ENCODE data around the gene CCDC190.

Gene CCDC190

DNA sequence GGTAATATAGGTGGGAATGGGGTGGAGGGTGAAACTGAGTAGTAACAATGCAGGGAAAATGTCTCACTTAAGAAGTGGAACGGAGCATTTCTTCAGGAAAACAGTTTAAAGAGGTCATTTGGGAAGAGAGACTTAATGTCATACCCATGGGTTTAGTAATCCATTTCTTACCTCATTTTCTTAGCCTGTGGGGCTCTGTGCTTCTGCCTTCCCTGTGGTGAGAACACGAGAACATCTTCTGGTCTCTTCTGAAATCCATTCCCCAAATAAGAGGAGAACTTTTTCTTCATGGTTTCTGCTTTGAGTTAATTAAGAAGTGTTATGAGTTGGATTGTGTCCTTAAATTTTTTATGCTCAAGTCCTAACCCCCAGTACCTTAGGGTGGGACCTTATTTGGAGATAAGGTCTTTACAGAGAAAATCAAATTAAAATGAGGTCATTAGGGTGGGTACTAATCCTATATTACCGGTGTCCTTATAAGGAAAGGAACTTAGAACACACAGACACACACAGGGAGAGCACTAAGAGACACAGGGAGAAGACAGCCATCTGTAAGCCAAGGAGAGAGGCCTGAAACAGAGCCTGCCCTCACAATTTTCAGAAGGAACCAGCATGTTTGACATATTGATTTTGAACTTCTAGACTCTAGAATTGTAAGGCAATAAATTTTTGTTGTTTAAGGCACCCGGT, 5.4 kb downstream of the CCDC190 start:
- peak overlapping the region; percentile 90 for H3K27ac ChIP-seq (ENCODE audit: low read length, poor library complexity, severe bottlenecking)
- no peak overlapping the region for H2BK120ac ChIP-seq (ENCODE audit: low read depth, low read length)
- no peak overlapping the region for H2BK15ac ChIP-seq (ENCODE audit: low read depth, poor library complexity, severe bottlenecking)
- peak overlapping the region; percentile 81 for H2BK5ac ChIP-seq (ENCODE audit: low read depth, low read length, poor library complexity, severe bottlenecking)
- WGBS = 91% methylated on average over 3 of the region's 4 CpGs
- no peak for DNase-seq
- no peak overlapping the region for H4K91ac ChIP-seq (ENCODE audit: low read length)
- no peak overlapping the region for H2BK12ac ChIP-seq (ENCODE audit: low read length in 2 of 2)
- H3K18ac ChIP-seq (ENCODE audit: low read depth in 1 of 2, low read length in 2 of 2) = no peak overlapping the region
- no peaks in the 10 kb centered on the region for H3K36me3 ChIP-seq (ENCODE audit: control insufficient read depth in 1 of 2, insufficient read depth in 2 of 2, low read depth in 1 of 2, low read length in 2 of 2)
- H2AFZ ChIP-seq (ENCODE audit: low read depth, low read length) = no peak overlapping the region
- peak overlapping the region; percentile 54 for H2AK5ac ChIP-seq (ENCODE audit: low read length, severe bottlenecking)
- H3K9me3 ChIP-seq (ENCODE audit: control insufficient read depth, low read length) = no peaks in the 10 kb centered on the region
- H3K14ac ChIP-seq (ENCODE audit: low read length in 2 of 2) = no peak overlapping the region
- H3K4me1 ChIP-seq (ENCODE audit: control insufficient read depth, insufficient read depth, low read depth, low read length) = peaks cover 4% of the 10 kb centered on the region
- no peaks in the 10 kb centered on the region for H3K27me3 ChIP-seq (ENCODE audit: control insufficient read depth in 1 of 2, insufficient read depth in 1 of 2, low read length in 2 of 2)
- peak overlapping the region; percentile 52 for H3K9ac ChIP-seq (ENCODE audit: low read length)
- H4K8ac ChIP-seq (ENCODE audit: low read length) = no peak overlapping the region
- no peak overlapping the region for H3K4me3 ChIP-seq (ENCODE audit: insufficient read depth in 1 of 2, low read depth in 1 of 2, low read length in 2 of 2)
- H3K79me1 ChIP-seq (replicated peaks; ENCODE audit: low read length, poor library complexity, severe bottlenecking) = no peaks in the 10 kb centered on the region
- H3K4ac ChIP-seq (ENCODE audit: low read depth in 1 of 2, low read length in 2 of 2) = no peak overlapping the region
- H3K4me2 ChIP-seq (ENCODE audit: low read length, poor library complexity, severe bottlenecking) = no peak overlapping the region
- H3K23ac ChIP-seq (ENCODE audit: low read length in 2 of 2) = no peak overlapping the region

DNA sequence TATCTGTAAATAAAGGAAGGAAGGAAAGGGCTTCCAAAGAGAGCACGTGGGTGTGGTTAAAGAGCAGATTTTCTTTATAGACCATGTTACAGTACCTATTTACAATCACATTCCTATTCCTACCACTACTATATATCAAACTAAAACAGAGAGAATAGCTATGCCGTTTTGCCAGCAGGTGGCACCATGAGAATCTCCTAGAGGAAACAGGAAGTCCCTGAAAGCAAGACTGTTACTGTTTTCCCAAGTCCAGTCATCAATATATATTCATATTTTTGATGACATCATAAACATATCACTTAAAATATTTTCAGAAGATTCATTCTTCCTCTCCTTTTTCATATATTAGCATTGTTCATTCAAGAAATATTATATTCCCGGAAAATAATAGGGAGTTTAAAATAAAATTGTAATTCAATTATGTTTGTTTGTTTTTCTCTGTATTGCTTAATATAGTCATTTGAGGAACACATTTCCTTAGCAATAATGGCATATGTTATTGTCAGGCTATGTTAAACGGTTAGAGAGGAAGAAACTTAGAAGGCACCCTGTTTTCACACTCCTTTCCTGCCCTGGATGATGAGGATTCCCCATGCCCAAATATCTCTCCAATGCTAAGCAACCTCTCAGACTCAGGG, 6.6 kb downstream of the CCDC190 start:
- Histone ChIP-seq H2AFZ (ENCODE audit: low read depth, low read length) (no peak overlapping the region), H3K27me3 (ENCODE audit: control insufficient read depth in 1 of 2, insufficient read depth in 1 of 2, low read length in 2 of 2) (no peaks in the 10 kb centered on the region), H2AK5ac (ENCODE audit: low read length, severe bottlenecking) (no peak overlapping the region), H3K79me1 (replicated peaks; ENCODE audit: low read length, poor library complexity, severe bottlenecking) (no peaks in the 10 kb centered on the region), H3K4me3 (ENCODE audit: insufficient read depth in 1 of 2, low read depth in 1 of 2, low read length in 2 of 2) (no peak overlapping the region), H3K23ac (ENCODE audit: low read length in 2 of 2) (no peak overlapping the region), H3K18ac (ENCODE audit: low read depth in 1 of 2, low read length in 2 of 2) (no peak overlapping the region), H3K36me3 (ENCODE audit: control insufficient read depth in 1 of 2, insufficient read depth in 2 of 2, low read depth in 1 of 2, low read length in 2 of 2) (no peaks in the 10 kb centered on the region), H3K27ac (ENCODE audit: low read length, poor library complexity, severe bottlenecking) (no peak overlapping the region), H3K4ac (ENCODE audit: low read depth in 1 of 2, low read length in 2 of 2) (no peak overlapping the region), H2BK120ac (ENCODE audit: low read depth, low read length) (no peak overlapping the region), H3K9me3 (ENCODE audit: control insufficient read depth, low read length) (no peaks in the 10 kb centered on the region), H3K14ac (ENCODE audit: low read length in 2 of 2) (no peak overlapping the region), H4K91ac (ENCODE audit: low read length) (no peak overlapping the region), H2BK5ac (ENCODE audit: low read depth, low read length, poor library complexity, severe bottlenecking) (no peak overlapping the region), H2BK15ac (ENCODE audit: low read depth, poor library complexity, severe bottlenecking) (no peak overlapping the region), H2BK12ac (ENCODE audit: low read length in 2 of 2) (no peak overlapping the region), H3K4me1 (ENCODE audit: control insufficient read depth, insufficient read depth, low read depth, low read length) (peaks cover 4% of the 10 kb centered on the region), H4K8ac (ENCODE audit: low read length) (no peak overlapping the region), H3K9ac (ENCODE audit: low read length) (peak overlapping the region; percentile 42), H3K4me2 (ENCODE audit: low read length, poor library complexity, severe bottlenecking) (no peak overlapping the region)
- 19% methylated on average over 3 of the region's 4 CpGs for WGBS
- DNase-seq = peak; percentile 74

DNA sequence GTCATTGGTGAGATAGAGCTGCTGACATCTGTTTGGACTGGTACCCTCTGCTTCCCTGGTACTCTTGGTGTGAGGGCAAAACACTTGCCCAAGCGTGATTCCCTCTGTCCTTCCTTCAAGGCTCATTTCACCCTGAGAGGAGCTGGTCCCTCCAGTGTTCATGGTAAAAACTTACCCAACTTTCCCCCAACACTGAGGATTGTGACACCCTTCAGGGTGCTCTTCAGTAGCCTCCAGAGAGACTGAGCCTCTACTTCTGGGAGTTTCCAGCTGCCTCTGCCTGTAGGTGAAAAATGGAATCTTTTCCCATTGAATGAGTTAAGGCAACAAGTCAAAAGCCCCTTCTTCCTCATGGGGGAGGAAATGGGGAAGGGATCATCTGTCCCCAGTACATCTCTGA, 9.6 kb downstream of the CCDC190 start:
- Histone ChIP-seq H3K27ac (ENCODE audit: low read length, poor library complexity, severe bottlenecking) (no peak overlapping the region), H3K9ac (ENCODE audit: low read length) (no peak overlapping the region), H2AFZ (ENCODE audit: low read depth, low read length) (no peak overlapping the region), H3K9me3 (ENCODE audit: control insufficient read depth, low read length) (no peaks in the 10 kb centered on the region), H3K36me3 (ENCODE audit: control insufficient read depth in 1 of 2, insufficient read depth in 2 of 2, low read depth in 1 of 2, low read length in 2 of 2) (no peaks in the 10 kb centered on the region), H2BK15ac (ENCODE audit: low read depth, poor library complexity, severe bottlenecking) (no peak overlapping the region), H3K14ac (ENCODE audit: low read length in 2 of 2) (no peak overlapping the region), H3K18ac (ENCODE audit: low read depth in 1 of 2, low read length in 2 of 2) (no peak overlapping the region), H4K91ac (ENCODE audit: low read length) (no peak overlapping the region), H3K79me1 (replicated peaks; ENCODE audit: low read length, poor library complexity, severe bottlenecking) (no peaks in the 10 kb centered on the region), H2BK120ac (ENCODE audit: low read depth, low read length) (no peak overlapping the region), H2BK12ac (ENCODE audit: low read length in 2 of 2) (no peak overlapping the region), H3K4me1 (ENCODE audit: control insufficient read depth, insufficient read depth, low read depth, low read length) (peaks cover 2% of the 10 kb centered on the region), H3K4me3 (ENCODE audit: insufficient read depth in 1 of 2, low read depth in 1 of 2, low read length in 2 of 2) (no peak overlapping the region), H3K27me3 (ENCODE audit: control insufficient read depth in 1 of 2, insufficient read depth in 1 of 2, low read length in 2 of 2) (no peaks in the 10 kb centered on the region), H2AK5ac (ENCODE audit: low read length, severe bottlenecking) (no peak overlapping the region), H3K4me2 (ENCODE audit: low read length, poor library complexity, severe bottlenecking) (no peak overlapping the region), H3K23ac (ENCODE audit: low read length in 2 of 2) (no peak overlapping the region), H2BK5ac (ENCODE audit: low read depth, low read length, poor library complexity, severe bottlenecking) (no peak overlapping the region), H4K8ac (ENCODE audit: low read length) (no peak overlapping the region), H3K4ac (ENCODE audit: low read depth in 1 of 2, low read length in 2 of 2) (no peak overlapping the region)
- 100% methylated on average over 1 of the region's 1 CpG for WGBS
- no peak for DNase-seq

DNA sequence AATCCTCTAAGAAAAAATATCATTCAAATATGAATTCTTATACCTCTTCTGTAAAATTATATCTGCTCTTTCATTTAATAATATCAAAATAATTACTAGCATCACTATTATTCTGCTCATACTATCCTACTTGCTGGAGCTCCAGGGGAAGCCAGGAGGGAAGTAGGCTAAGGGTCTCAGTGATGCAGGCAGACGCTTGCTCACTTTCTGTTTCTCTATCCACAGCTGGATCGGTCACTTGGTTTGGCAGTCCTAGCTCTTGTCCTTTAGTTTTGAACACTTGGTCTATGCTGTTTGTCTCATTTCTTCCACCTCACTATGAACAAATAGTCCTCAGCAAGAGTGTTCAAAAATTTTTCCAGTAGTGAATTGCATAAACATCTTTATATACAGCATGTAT, 11.3 kb downstream of the CCDC190 start:
- 88% methylated on average over 2 of the region's 2 CpGs for WGBS
- H3K4me2 ChIP-seq (ENCODE audit: low read length, poor library complexity, severe bottlenecking) = no peak overlapping the region
- H3K27ac ChIP-seq (ENCODE audit: low read length, poor library complexity, severe bottlenecking) = no peak overlapping the region
- no peak overlapping the region for H4K91ac ChIP-seq (ENCODE audit: low read length)
- H3K4ac ChIP-seq (ENCODE audit: low read depth in 1 of 2, low read length in 2 of 2) = no peak overlapping the region
- H2BK15ac ChIP-seq (ENCODE audit: low read depth, poor library complexity, severe bottlenecking) = no peak overlapping the region
- no peak overlapping the region for H2AFZ ChIP-seq (ENCODE audit: low read depth, low read length)
- no peaks in the 10 kb centered on the region for H3K9me3 ChIP-seq (ENCODE audit: control insufficient read depth, low read length)
- H2BK120ac ChIP-seq (ENCODE audit: low read depth, low read length) = no peak overlapping the region
- peak overlapping the region in 1 of 2 experiments; percentile 40 for H3K4me3 ChIP-seq (ENCODE audit: insufficient read depth in 1 of 2, low read depth in 1 of 2, low read length in 2 of 2)
- no peak overlapping the region for H2AK5ac ChIP-seq (ENCODE audit: low read length, severe bottlenecking)
- no peaks in the 10 kb centered on the region for H3K27me3 ChIP-seq (ENCODE audit: control insufficient read depth in 1 of 2, insufficient read depth in 1 of 2, low read length in 2 of 2)
- no peak overlapping the region for H3K18ac ChIP-seq (ENCODE audit: low read depth in 1 of 2, low read length in 2 of 2)
- no peak overlapping the region for H3K23ac ChIP-seq (ENCODE audit: low read length in 2 of 2)
- no peak for DNase-seq
- no peaks in the 10 kb centered on the region for H3K36me3 ChIP-seq (ENCODE audit: control insufficient read depth in 1 of 2, insufficient read depth in 2 of 2, low read depth in 1 of 2, low read length in 2 of 2)
- H3K79me1 ChIP-seq (replicated peaks; ENCODE audit: low read length, poor library complexity, severe bottlenecking) = no peaks in the 10 kb centered on the region
- no peak overlapping the region for H3K14ac ChIP-seq (ENCODE audit: low read length in 2 of 2)
- no peak overlapping the region for H4K8ac ChIP-seq (ENCODE audit: low read length)
- no peak overlapping the region for H2BK12ac ChIP-seq (ENCODE audit: low read length in 2 of 2)
- no peak overlapping the region for H2BK5ac ChIP-seq (ENCODE audit: low read depth, low read length, poor library complexity, severe bottlenecking)
- H3K4me1 ChIP-seq (ENCODE audit: control insufficient read depth, insufficient read depth, low read depth, low read length) = no peaks in the 10 kb centered on the region
- peak overlapping the region; percentile 59 for H3K9ac ChIP-seq (ENCODE audit: low read length)
